NCI-H1048 (cell line): ENCODE data around the gene DNAJC19.
"Not testable (repeated sequence)": the region's sequence is repeated elsewhere in the genome, so short reads cannot be mapped to it uniquely, and the experiment has no call there.

ENCODE experiments used
- DNase-seq: peaks from one replicate; lab custom pipeline; 2025; lab: John Stamatoyannopoulos, UW

DNAJC19 gene

DNA sequence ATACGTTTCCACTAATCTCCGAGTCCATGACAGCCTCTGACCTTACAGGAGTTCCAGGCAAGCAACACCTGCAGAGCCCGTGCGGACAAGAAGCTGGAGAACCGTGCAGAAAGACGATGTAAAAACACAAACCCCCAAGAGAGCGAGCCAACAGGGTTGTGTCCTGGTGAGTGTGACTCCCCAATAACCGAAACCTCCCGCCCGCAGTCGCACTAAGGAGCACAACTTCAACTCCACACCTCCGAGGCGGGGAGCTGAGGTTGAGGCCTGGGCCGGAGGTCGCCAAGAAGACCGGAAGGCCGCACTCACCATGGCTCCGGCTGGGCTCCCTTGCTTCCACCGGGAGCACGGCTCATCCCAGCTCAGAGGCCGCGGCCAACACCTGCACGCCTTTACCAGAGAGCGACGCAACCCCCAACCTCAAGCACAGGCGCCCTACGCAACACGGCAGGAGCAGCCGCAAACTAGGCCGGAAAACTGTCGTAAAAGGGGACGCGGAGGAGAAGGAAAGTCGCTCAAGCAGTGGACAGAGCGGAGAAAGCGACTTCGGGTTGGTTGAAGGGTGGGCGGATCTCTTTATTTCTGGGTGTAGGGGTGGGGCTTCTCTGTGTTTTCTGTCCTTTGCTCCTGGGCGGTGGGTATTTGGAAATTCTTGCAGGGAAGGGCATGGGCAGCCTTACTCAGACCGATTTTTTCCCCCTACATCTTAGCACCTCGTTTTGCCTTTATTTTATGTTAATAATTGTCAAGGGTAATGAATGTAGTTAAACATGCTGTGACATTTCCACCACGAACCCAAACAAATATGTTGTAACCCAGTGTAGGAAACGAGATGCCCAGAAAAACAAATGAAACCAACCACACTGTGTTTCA is at the start of gene DNAJC19:
TSS of gene DNAJC19 (minus strand) at position 446 of the 873 bp plus-strand sequence. CDS start at position 312, 134 bp downstream.
- peak; percentile 92 for DNase-seq

DNA sequence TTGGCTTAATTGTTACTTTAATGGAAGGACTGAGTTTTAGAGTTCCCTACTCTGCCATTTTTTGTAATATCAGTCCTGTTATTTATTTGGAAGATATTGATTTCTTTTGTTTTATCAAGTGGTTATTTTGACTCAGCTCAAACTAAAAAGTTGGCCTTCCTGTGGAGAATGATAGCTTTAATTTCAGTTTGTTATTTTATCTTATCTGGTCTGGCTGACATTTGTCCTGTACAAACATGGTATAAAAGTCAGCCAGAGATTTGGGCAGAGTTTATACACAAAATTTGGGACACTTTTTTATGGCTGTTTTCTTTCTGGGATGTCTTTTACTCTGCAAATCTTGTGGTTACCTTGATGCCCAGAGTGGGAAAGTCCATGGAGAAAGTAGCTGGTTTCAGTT is 41.4 kb upstream of the DNAJC19 start:
- no peak for DNase-seq

DNA sequence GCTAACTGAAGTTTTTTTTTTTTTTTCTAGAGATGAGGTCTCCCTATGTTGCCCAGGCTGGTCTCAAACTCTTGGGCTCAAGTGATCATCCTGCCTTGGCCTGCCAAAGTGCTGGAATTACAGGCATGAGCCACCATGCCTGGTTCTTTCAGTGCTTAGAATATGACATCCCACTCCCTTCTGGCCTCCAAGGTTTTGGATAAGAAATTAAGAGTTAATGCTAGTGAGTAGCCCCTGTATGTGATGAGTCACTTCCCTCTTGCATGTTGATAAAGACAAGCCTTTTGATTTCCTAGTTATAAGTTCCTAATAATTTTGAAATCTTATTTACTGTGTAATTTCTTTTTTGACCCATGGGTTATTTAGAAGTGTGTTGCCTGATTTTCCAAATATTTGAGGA is 35.7 kb upstream of the DNAJC19 start:
- DNase-seq: no peak

DNA sequence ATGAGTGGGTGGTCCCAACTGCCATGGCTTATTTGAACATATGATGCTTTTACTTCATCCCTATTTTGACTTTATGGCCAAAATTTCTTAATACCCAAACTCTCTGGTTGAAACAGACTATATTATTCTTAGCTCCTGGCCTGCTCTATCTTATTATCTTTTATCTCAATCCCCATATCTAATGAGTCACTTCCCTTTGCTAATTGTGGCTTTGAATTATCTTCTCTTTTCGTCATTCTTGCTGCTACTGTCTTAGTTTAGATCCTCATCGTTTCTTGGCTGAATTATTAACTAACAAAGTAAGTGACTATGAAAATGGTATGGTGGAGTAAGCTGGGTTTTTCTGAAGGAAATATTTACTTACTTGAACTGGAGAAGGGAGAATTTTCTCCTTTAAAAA is 28.2 kb upstream of the DNAJC19 start:
- no peak for DNase-seq

DNA sequence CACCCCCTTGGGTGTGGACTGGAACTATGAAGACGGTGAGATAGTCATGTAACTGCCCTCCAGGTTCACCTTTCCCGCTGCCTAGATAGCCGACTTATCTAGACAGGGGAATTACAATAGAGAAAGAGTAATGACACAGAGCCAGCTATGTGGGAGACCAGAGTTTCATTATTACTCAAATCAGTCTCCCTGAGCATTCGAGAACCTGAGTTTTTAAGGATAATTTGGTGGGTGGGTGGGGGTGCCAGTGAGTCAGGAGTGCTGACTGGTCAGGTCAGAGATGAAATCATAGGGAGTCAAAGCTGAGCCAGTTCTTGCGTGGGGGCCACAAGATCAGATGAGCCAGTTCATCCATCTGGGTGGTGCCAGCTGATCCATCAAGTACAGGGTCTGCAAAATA is 19.7 kb upstream of the DNAJC19 start:
- no peak for DNase-seq

DNA sequence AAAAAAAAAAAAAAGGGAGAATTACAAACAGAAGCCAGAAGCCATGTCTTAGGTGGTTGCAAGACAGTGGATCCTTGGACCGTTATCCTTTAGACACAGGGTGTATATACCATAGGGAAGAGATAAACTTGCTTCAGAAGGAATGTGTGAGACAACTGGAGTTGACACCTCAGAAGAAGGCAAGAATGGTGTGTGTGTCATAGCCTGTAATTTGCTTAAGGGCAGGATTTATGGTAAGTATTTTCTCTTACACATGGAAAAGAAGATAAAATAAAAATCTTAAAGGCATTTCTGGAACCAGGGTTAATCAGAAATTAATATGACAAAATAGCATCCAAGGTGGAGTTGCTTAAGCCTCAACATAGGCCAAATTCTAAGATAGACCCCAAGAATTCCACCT is 19.3 kb upstream of the DNAJC19 start:
- no peak for DNase-seq

DNA sequence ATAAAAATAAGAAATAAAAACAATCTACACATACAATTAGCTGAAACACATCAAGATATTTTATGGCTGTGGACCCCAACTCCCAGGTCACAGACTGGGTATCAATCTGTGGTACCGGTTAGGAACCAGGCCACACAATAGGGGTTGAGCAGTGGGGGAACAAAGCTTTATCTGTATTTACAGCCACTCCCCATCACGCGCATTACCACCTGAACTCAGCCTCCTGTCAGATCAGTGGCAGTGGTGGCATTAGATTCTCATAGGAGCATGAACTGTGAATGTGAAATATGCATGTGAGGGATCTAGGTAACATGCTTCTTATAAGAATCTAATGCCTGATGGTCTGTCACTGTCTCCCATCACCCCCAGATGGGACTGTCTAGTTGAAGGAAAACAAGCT is 17.7 kb upstream of the DNAJC19 start:
- DNase-seq: no peak

DNA sequence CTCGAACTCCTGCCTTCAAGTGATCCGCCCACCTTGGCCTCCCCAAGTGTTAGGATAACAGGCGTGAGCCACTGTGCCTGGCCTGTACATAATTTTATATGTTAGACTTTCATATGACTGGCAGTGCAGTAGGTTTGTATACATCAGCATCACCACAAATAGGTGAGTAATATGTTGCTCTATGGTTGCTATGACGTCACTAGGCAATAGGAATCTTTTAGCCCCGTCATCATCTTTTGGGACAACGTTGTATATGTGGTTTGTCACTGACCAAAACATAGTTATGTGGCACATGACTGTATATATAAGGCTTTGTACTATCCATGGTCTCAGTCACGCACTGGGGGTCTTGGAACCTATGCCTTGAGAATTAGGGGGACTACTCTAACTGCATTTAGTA is 17.0 kb upstream of the DNAJC19 start:
- no peak for DNase-seq

DNA sequence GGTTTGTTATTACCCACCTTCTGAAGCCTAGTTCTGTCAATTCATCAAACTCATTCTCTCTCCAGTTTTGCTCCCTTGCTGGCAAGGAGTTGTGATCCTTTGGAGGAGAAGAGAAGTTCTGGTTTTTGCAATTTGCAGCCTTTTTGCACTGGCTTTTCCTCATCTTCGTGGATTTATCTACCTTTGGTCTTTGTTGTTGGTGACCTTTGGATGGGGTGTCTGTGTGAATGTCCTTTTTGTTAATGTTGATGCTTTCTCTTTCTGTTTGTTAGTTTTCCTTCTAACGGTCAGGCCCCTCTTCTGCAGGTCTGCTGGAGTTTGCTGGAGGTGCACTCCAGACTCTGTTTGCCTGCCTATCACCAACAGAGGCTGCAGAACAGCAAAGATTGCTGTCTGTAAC is 13.9 kb upstream of the DNAJC19 start:
- not testable (repeated sequence) for DNase-seq

DNA sequence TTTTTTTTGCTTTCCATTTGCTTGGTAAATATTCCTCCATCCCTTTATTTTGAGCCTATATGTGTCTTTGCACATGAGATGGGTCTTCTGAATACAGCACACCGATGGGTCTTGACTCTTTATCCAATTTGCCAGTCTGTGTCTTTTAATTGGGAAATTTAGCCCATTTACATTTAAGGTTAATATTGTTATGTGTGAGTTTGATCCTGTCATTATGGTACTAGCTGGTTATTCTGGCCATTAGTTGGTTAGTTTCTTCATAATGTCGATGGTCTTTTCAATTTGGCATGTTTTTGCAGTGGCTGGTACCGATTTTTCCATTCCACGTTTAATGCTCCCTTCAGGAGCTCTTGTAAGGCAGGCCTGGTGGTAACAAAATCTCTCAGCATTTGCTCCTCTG is 12.8 kb upstream of the DNAJC19 start:
- not testable (repeated sequence) for DNase-seq

DNA sequence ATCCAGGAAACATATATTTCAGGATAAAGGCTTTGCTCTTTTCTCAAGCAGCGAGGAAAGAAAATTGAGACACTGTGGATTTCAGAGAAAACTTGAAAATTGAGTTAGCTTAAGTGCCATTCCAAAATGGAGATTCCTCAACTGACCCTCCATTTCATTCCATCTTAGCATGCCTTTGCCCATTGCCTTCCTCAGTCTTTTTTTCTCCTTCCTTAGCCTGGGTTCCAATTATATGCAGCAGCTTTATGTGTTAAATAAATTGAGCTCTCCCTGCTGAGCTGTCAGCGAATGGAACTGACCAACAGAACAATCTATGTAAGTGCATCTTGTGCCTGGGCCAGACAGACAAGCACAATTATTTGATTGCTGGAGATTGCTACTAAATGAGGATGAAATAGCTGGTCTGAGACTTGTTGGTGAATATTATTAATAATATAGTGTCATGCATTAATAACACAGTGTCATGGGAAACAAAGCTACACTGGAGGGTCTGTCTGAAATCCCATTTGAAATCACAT is 6.9 kb upstream of the DNAJC19 start:
- DNase-seq: no peak

DNA sequence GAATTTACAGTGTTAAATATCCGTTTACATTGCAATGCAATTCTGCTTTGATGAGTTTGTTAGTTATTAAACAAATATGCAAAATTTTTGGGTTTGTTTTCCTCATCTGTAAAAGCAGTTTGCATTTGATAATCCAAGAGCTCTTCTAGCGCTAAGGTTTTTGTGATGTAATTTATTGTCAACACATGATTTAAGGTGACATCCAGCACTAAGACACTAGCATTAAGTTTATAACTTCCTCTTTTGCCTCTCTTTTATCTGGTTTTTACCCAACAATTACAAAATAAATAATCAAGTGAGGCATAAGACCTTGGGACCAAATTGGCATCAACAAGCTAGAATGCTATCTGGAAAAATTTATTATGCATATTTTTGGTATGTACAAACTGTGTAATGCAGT is 969 bp upstream of the DNAJC19 start:
- DNase-seq: no peak

DNA sequence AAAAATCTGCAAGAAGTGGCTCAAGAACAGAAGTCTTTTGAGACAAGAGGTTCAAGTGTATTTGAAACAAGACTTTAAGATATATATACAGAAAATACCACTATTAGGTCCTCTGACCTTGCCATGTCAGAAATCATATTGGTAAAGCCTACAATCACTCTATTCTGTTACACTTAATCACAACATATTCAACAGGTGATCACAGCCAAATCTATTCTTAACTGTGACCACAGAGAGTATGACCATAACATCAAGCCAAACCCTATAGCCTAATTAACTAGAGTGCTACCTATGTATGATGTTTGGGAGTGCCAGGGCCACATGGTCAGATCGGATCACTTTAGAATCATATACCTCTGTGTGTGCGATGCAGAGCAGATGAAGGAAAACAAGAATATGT is 2.2 kb downstream of the DNAJC19 start:
- no peak for DNase-seq

DNA sequence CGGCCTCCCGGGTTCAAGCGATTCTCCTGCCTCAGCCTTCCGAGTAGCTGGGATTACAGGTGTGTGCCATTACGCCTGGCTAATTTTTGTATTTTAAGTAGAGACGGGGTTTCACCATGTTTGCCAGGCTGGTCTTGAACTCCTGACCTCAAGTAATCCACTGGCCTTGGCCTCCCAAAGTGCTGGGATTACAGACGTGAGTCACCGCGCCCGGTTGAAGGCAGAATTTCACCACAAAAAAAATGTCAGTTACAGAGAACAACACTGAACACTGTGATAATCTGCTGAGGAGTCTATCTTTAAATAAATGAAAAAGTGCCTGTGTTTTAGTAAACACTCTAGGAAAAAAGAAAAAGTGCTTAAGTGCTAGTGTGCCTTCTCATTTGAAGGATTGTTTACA is 3.2 kb downstream of the DNAJC19 start:
- DNase-seq: not testable (repeated sequence)

DNA sequence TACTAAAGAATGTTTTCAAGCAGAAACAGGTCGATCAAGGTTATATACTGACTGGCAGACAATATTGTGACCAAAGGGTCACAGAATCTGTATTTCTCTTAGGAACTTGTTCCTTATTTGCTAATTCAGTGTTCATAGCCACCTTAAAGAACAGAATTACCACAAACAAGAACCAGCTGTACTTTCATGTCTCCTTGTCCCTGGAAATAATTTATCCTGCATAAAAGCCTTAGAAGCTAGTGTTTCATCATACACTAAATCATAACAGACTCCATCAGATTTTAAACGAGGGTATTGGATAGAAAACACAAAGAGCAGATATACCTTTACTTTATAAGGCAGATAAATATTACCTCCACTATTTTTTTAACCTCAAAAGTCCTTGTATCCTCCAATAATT is 6.4 kb downstream of the DNAJC19 start:
- DNase-seq: no peak

DNA sequence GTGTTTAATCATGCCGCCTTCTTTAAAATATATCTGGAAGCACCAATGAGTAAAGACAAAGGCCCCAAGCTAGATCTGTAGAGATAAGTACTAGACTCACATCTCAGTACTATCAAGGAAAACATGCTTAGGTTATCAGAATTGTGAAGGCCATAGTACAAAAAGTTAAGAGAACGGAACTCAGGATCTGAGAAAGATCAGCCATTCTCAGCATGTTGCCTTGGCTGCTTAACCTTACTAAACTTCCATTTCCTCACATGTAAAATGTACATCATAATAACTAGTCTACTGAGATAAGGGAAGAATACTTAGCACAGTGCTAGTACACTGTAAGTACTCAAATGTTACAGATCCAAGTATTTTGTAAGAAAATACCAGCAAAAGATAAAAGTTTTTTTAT is 7.6 kb downstream of the DNAJC19 start:
- no peak for DNase-seq

DNA sequence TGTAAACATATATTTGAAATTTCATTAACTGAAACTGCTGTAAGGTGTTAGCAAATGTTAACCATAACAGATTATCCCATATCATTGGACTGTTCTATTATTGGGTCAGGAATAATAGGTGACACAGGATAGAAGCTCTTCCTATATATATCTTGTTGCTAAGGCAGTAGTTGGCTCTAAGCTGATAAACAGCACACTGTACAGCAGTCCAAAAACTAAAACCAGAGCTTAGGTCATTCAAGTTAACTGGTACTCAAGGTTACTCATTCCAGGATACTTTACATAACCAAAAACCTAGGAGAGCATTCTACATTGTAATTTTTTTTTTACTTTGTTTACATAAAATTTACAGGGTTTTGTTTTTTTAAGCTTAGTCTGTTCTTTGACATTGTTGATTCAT is 8.9 kb downstream of the DNAJC19 start:
- DNase-seq: no peak

DNA sequence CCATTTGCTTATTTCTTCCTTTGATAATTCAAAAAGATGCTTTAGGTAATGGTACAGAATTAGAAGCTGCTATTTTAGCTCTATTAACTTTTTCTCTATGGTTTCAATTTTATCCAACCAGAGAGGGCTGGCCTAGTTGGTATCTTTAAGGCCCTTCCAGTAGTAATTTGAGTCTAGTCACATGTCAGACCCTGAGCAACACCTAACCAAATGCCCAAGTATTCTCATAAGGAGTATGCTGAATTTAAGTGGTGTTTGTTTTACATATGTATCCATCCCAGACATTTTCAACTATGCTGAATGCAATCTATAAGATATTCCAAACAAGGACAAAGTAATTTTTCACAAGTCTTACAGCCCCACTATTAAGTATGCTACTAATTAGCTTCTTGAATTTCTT is 9.6 kb downstream of the DNAJC19 start:
- no peak for DNase-seq

DNA sequence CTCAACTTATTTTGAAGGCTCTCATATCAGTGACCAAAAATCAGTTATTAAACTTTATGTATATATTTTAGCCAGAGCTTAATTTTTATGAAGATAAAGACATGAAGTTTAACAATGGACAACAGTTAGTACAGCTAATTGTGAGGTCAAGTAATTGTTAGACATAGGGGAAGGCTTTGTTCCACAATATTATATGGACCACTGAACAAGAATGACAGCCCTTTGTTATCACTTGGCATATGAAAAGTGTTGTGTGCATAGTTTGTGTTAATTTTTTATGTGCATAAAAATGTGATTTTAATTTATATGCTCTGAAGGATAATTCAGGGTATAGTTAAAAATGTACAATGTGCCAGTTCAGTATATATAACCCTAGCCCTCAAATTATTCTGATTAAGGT is 12.0 kb downstream of the DNAJC19 start:
- DNase-seq: no peak

DNA sequence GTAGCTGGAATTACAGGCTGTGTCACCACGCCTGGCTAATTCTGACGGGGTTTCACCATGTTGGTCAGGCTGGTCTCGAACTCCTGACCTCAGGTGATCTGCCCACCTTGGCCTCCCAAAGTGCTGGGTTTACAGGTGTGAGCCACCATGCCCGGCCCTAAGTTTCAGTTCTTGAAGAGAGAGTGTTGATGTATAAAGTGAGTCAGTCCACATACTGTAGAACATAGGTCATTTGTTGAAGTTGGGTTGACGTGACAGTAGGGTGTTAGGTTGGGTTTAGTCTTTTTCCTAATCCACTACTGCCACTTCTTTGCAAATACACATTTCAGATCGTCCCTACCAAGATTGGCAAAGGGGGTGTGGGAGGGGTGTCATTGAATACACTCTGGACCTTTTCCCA is 15.2 kb downstream of the DNAJC19 start:
- no peak for DNase-seq

DNA sequence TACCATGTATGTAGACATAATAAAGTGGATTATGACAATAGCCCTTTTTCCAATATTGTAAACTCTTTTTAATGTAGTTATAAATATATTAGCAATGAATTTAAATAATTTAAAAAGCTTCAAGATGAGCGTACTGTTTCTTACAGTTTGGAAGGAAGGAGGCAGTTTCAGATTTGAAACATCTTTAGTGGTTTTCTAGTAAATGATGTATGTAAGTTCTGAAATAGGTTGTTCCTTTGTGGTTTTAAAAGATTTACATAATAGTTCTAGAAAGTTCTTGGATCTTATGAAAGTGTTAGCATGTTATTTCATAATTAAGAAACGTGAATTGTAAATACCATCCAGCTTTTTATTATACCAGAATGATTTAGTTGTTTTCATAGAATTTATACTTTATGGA is 16.0 kb downstream of the DNAJC19 start:
- DNase-seq: no peak

DNA sequence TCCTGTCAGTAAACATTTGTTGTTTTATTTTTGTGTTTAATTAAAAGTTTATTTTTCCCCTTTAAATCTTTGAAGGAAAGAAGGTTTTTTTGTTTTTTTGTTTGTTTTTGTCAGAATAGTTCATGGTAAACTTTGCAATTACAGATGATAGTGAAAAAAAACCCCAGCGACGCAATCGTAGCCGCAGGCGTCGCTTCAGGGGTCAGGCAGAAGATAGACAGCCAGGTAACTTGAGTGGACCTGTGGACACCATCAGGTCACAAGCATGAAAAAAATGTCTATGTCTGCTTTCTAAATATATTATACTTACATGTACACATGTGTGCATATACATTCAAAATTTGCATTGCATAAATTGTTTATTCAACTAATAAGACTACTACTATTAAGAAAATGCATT is 18.6 kb downstream of the DNAJC19 start:
- no peak for DNase-seq

DNA sequence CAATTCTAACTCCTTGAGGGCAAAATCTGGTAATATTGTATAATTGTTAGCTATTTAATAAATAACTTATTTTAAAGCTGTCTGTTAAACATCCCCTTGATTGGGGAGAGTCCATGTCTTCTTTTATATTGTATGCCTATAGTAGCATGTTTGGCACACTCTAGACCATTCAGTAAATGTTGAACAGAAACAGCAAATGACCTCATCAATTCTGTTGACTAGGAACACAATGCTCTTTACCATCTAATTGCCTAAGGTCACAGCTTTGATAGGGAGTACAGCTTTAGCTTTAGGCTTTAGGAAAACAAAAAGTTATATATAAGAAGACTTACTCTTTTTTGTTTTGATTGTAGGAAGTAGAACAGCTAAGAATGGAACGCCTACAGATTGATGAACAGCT is 27.0 kb downstream of the DNAJC19 start:
- no peak for DNase-seq

DNA sequence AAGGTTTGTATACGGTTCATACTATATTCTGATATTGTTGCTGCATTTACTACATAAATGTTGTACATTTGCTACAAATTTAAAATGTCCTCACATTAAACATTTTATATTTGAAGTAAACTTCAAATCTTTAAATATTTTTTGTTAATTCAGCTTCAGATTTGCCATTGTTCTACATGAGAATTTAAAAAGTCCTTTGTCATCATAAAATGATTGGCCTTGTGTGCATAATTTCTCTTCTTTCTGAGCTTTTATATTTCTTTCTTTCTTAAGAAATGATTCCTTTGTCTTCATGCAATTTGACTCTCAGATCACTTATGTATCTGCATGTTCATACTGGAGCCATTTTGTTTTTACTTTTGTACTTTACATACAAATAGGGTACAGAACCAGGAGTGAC is 28.0 kb downstream of the DNAJC19 start:
- DNase-seq: no peak
